Esophagus muscularis mucosa (tissue), 4 donors: ENCODE results near the gene CHCHD3. TPM values are rescaled to one million over a fixed set of nuclear protein-coding genes. Genes with fewer than 3 reads are reported as not detected.

Experiments
- DNase-seq: peaks from one replicate; pipeline ENCODE4 v3.0.0-alpha.2; 2017; ENCODE audit errors: extremely low spot score
- H3K27ac ChIP-seq, 4 donors: fragments of 200-600 bp; sonication (generic); replicated peaks in 1 of 4; 1 replicate in 3 of 4; 2 replicates in 1 of 4; pipeline ENCODE4 v1.5.1; 2016 to 2019; ENCODE audit warnings: mild to moderate bottlenecking in 1 of 4
- H3K27me3 ChIP-seq, 4 donors: fragments of 200-600 bp; sonication (generic); one replicate each; pipeline versions ENCODE4 v1.5.1 to v1.6.0; 2016 to 2019
- H3K36me3 ChIP-seq, 4 donors: fragments of 200-600 bp; sonication (generic); one replicate each; pipeline ENCODE4 v1.5.1; 2016 to 2019
- H3K4me1 ChIP-seq, 4 donors: fragments of 200-600 bp; sonication (generic); one replicate each; pipeline ENCODE4 v1.5.1; 2016 to 2019
- H3K4me3 ChIP-seq, 4 donors: fragments of 200-600 bp; sonication (generic); 1 replicate in 2 of 4; 2 replicates in 2 of 4; pipeline ENCODE4 v1.5.1; 2016 to 2019; ENCODE audit warnings: mild to moderate bottlenecking in 4 of 4, moderate library complexity in 1 of 4
- H3K9me3 ChIP-seq, 4 donors: fragments of 200-600 bp; sonication (generic); 1 replicate in 3 of 4; 2 replicates in 1 of 4; pipeline ENCODE4 v1.5.1; 2016 to 2019
- EP300 ChIP-seq: sonication (generic); formaldehyde crosslinking; IDR thresholded peaks from one replicate; pipeline ENCODE4 v1.6.1; 2017; ENCODE audit warnings: antibody characterized with exemption
- POLR2A ChIP-seq: fragments of 450-650 bp; IDR thresholded peaks from one replicate; pipeline ENCODE4 v1.6.1; 2017; ENCODE audit warnings: antibody characterized with exemption, moderate library complexity, mild to moderate bottlenecking, low read depth
- POLR2AphosphoS5 ChIP-seq, 2 donors: sonication (generic); formaldehyde crosslinking; IDR thresholded peaks; one replicate each; pipeline ENCODE4 v1.6.1; 2017; ENCODE audit warnings: antibody characterized with exemption in 2 of 2
- WGBS: methylation state at CpG from one replicate; pipeline ENCODE4 v1.1.5; 2018; 5-methylcytosine and 5-hydroxymethylcytosine counted together
- intact Hi-C: fragments of 100-400 bp; cut with DNase I; formaldehyde crosslinking; loops from one replicate; pipeline ENCODE4 v1.15.1; 2023
- total RNA-seq, 4 donors: library from RNA; depleted of rRNA; stranded (reverse); fragments of >200 nt; gene quantifications; one replicate each; pipeline versions ENCODE4 v1.1.0 to v1.2.1, GENCODE V29; 2016
- TF ChIP-seq, protein P1 (sequence below), 3 experiments: fragments of 200-600 bp in 2 of 3; fragments of 450-650 bp in 1 of 3; sonication (generic) in 2 of 3; IDR thresholded peaks; one replicate each; pipeline ENCODE4 v1.5.1; 2017 to 2019; ENCODE audit warnings: antibody characterized with exemption in 3 of 3, mild to moderate bottlenecking in 2 of 3, moderate library complexity in 1 of 3

Gene CHCHD3
- total RNA-seq, 4 donors from 2014 or later = 58.6 to 74.3 (median 68.9) TPM

DNA sequence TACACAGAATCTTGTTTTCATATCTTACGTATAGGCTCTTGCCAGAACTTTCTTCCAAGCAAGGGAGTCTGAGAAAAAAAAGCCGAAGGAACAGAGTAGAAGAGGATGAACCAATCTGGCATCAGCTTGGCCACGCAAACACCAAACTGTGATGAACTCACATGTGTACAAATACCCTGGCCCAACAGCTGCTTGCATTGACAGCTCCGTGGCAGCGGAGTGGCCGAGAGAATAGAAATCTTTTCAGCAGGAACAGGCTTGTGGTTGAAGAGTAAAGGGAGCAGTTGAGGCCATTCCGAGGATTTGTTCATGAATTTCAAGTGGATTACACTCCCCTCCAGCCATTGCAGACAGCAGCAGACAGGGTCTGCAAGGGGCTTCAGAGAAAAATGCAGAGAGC, 331.8 kb downstream of the CHCHD3 start:
- TF ChIP-seq, protein P1, sequence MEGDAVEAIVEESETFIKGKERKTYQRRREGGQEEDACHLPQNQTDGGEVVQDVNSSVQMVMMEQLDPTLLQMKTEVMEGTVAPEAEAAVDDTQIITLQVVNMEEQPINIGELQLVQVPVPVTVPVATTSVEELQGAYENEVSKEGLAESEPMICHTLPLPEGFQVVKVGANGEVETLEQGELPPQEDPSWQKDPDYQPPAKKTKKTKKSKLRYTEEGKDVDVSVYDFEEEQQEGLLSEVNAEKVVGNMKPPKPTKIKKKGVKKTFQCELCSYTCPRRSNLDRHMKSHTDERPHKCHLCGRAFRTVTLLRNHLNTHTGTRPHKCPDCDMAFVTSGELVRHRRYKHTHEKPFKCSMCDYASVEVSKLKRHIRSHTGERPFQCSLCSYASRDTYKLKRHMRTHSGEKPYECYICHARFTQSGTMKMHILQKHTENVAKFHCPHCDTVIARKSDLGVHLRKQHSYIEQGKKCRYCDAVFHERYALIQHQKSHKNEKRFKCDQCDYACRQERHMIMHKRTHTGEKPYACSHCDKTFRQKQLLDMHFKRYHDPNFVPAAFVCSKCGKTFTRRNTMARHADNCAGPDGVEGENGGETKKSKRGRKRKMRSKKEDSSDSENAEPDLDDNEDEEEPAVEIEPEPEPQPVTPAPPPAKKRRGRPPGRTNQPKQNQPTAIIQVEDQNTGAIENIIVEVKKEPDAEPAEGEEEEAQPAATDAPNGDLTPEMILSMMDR (IDR thresholded peaks at IDR 0.05) = no peak
- TF ChIP-seq POLR2A (no peak), POLR2AphosphoS5 (IDR thresholded peaks at IDR 0.05) (no peak), EP300 (no peak)
- Histone ChIP-seq H3K27me3 (no peaks in the 10 kb centered on the region), H3K4me3 (no peak overlapping the region), H3K9me3 (no peaks in the 10 kb centered on the region), H3K36me3 (no peaks in the 10 kb centered on the region), H3K27ac (no peak overlapping the region), H3K4me1 (no peaks in the 10 kb centered on the region)
- no peak for DNase-seq
- 76% methylated on average over 7 of the region's 7 CpGs for WGBS
- intact Hi-C loops = no loop called here

GRCh38 chr7:132745510-132745909, 336.4 kb downstream of the CHCHD3 start:
- TF ChIP-seq, protein P1 (IDR thresholded peaks at IDR 0.05) = no peak
- TF ChIP-seq POLR2AphosphoS5 (IDR thresholded peaks at IDR 0.05) (no peak), EP300 (no peak), POLR2A (no peak)
- H3K27me3 ChIP-seq = no peaks in the 10 kb centered on the region
- no peaks in the 10 kb centered on the region for H3K36me3 ChIP-seq
- peaks cover 0 to 13% (median 10%) of the 10 kb centered on the region in 4 donors for H3K9me3 ChIP-seq
- no peaks in the 10 kb centered on the region for H3K4me1 ChIP-seq
- H3K4me3 ChIP-seq = no peak overlapping the region
- no peak overlapping the region for H3K27ac ChIP-seq
- DNase-seq = no peak
- intact Hi-C loops = no loop called here

- intact Hi-C loops = no loop called here
- DNase-seq = no peak
- H3K4me3 ChIP-seq = no peak overlapping the region
- H3K9me3 ChIP-seq = peaks cover 0 to 13% (median 10%) of the 10 kb centered on the region in 4 donors
- no peak for TF ChIP-seq EP300
- TF ChIP-seq, protein P1 (IDR thresholded peaks at IDR 0.05) = no peak
- no peak for TF ChIP-seq POLR2AphosphoS5 (IDR thresholded peaks at IDR 0.05)
- TF ChIP-seq POLR2A = no peak
- H3K27me3 ChIP-seq = no peaks in the 10 kb centered on the region
- no peaks in the 10 kb centered on the region for H3K36me3 ChIP-seq
- no peak overlapping the region for H3K27ac ChIP-seq
- peaks cover 0 to 7% (median 0%) of the 10 kb centered on the region in 4 donors for H3K4me1 ChIP-seq
- WGBS = 100% methylated on average over 2 of the region's 2 CpGs
Measured at GRCh38 chr7:132743974-132744373, 337.9 kb downstream of the CHCHD3 start.

GRCh38 chr7:132742189-132742612, 339.7 kb downstream of the CHCHD3 start:
- no peak for DNase-seq
- H3K4me3 ChIP-seq = no peak overlapping the region

More at GRCh38 chr7:132742189-132742612, 339.7 kb downstream of the CHCHD3 start:
- 24% methylated on average over 4 of the region's 4 CpGs for WGBS
- H3K36me3 ChIP-seq = no peaks in the 10 kb centered on the region
- H3K4me1 ChIP-seq = peaks cover 0 to 7% (median 0%) of the 10 kb centered on the region in 4 donors
- peaks cover 0 to 13% (median 10%) of the 10 kb centered on the region in 4 donors for H3K9me3 ChIP-seq
- TF ChIP-seq POLR2AphosphoS5 (IDR thresholded peaks at IDR 0.05) = no peak
- TF ChIP-seq, protein P1 (IDR thresholded peaks at IDR 0.05) = no peak
- no peak for TF ChIP-seq EP300
- TF ChIP-seq POLR2A = no peak
- intact Hi-C loops = no loop called here
- no peak overlapping the region for H3K27ac ChIP-seq
- H3K27me3 ChIP-seq = no peaks in the 10 kb centered on the region
